Endothelial cell of umbilical vein (primary cell): Measurements from ENCODE around the gene CNTN5.

Experiments used
- EZH2 ChIP-seq: IDR thresholded peaks from 2 replicates; pipeline ENCODE4 v1.6.1; 2012; ENCODE audit warnings: borderline replicate concordance, low read depth, mild to moderate bottlenecking, moderate library complexity, low read length, inconsistent platforms; ENCODE audit not compliant: severe bottlenecking
- MYC ChIP-seq: IDR thresholded peaks from one replicate; pipeline ENCODE4 v1.6.1; 2011; ENCODE audit warnings: mild to moderate bottlenecking, low read depth, low read length
- POLR2AphosphoS5 ChIP-seq: IDR thresholded peaks from 2 replicates; pipeline ENCODE4 v1.6.1; 2012; ENCODE audit warnings: low read depth, mild to moderate bottlenecking, control low read depth, low read length, moderate library complexity; ENCODE audit not compliant: insufficient read depth
- TF ChIP-seq, protein P1 (sequence below), 2 donors: IDR thresholded peaks; 1 replicate in 1 of 2; 2 replicates in 1 of 2; pipeline ENCODE4 v1.5.1; 2011; ENCODE audit warnings: low read length in 2 of 2, mild to moderate bottlenecking in 2 of 2, moderate library complexity in 2 of 2, control low read depth in 1 of 2, inconsistent platforms in 1 of 2, low read depth in 1 of 2; ENCODE audit not compliant: insufficient read depth in 1 of 2; ENCODE audit errors: extremely low read depth in 1 of 2

GRCh38 chr11:100397401-100397800 is 1376.7 kb downstream of the CNTN5 start:
- TF ChIP-seq MYC (no peak), EZH2 (no peak), POLR2AphosphoS5 (no peak)
- TF ChIP-seq, protein P1, sequence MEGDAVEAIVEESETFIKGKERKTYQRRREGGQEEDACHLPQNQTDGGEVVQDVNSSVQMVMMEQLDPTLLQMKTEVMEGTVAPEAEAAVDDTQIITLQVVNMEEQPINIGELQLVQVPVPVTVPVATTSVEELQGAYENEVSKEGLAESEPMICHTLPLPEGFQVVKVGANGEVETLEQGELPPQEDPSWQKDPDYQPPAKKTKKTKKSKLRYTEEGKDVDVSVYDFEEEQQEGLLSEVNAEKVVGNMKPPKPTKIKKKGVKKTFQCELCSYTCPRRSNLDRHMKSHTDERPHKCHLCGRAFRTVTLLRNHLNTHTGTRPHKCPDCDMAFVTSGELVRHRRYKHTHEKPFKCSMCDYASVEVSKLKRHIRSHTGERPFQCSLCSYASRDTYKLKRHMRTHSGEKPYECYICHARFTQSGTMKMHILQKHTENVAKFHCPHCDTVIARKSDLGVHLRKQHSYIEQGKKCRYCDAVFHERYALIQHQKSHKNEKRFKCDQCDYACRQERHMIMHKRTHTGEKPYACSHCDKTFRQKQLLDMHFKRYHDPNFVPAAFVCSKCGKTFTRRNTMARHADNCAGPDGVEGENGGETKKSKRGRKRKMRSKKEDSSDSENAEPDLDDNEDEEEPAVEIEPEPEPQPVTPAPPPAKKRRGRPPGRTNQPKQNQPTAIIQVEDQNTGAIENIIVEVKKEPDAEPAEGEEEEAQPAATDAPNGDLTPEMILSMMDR (IDR thresholded peaks at IDR 0.05; ENCODE audit: extremely low read depth in 1 of 2, insufficient read depth in 1 of 2, low read depth in 1 of 2, low read length in 2 of 2), result no peak
